T-helper 2 cell (primary cell): ENCODE data around the gene MYO18A.
"Not testable (repeated sequence)": the region's sequence is repeated elsewhere in the genome, so short reads cannot be mapped to it uniquely, and the experiment has no call there.

ENCODE experiments used
- DNase-seq, 5 experiments: peaks; one replicate each; pipeline versions ENCODE4 v3.0.0 to v3.0.0-alpha.2; 2012 to 2022

Gene MYO18A

GRCh38 chr17:29195465-29196081 lies 15.4 kb upstream of the MYO18A start:
- no peak for DNase-seq

GRCh38 chr17:29194669-29195068 lies 14.5 kb upstream of the MYO18A start:
- no peak for DNase-seq

DNA sequence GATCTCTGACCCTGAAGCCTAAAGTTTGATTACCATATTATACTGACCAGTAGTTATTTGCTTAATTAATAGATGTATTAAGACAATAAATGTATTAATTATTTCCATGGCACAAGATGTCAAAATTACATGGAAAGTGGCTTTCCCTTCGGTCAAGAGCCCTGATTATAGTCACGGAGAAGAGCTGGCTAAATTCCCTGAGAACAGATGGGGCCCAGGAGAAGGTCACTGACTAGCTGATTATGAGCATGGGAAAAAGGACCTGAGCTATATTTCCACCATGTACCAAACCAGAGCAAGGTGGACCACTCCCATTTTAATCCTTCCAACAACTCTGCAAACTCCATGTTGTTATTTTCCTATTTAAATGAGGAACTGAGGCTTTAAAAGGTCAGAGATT lies 12.9 kb upstream of the MYO18A start:
- no peak for DNase-seq

GRCh38 chr17:29190592-29191207 lies 10.5 kb upstream of the MYO18A start:
- DNase-seq: no peak

GRCh38 chr17:29190039-29190438 lies 9.8 kb upstream of the MYO18A start:
- no peak for DNase-seq

GRCh38 chr17:29189355-29189754 lies 9.2 kb upstream of the MYO18A start:
- DNase-seq: no peak

GRCh38 chr17:29181226-29181625 lies 1.0 kb upstream of the MYO18A start:
- no peak for DNase-seq

DNA sequence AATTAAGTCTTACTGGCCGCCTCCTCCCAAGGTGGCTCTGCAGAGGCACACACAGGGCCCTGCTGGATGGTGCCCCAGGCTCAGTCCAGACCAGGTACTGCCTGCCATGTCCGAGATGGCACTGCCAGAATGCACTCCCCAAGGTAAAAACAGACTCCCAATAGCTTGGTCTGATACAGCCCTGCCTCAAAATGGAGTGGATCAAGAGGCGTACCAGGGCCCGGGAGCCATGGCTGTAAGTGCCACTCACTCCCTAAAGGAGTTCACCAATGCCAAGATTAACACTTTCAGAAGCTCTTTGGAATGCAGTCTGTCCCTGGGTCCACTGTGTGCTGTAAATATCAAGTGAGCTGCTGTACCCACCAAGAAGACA lies 576 bp upstream of the MYO18A start:
- DNase-seq: no peak

- DNase-seq: no peak
Measured at GRCh38 chr17:29179232-29180033, 765 bp downstream of the MYO18A start.

GRCh38 chr17:29178750-29179231 lies 1.4 kb downstream of the MYO18A start:
- DNase-seq: no peak

DNA sequence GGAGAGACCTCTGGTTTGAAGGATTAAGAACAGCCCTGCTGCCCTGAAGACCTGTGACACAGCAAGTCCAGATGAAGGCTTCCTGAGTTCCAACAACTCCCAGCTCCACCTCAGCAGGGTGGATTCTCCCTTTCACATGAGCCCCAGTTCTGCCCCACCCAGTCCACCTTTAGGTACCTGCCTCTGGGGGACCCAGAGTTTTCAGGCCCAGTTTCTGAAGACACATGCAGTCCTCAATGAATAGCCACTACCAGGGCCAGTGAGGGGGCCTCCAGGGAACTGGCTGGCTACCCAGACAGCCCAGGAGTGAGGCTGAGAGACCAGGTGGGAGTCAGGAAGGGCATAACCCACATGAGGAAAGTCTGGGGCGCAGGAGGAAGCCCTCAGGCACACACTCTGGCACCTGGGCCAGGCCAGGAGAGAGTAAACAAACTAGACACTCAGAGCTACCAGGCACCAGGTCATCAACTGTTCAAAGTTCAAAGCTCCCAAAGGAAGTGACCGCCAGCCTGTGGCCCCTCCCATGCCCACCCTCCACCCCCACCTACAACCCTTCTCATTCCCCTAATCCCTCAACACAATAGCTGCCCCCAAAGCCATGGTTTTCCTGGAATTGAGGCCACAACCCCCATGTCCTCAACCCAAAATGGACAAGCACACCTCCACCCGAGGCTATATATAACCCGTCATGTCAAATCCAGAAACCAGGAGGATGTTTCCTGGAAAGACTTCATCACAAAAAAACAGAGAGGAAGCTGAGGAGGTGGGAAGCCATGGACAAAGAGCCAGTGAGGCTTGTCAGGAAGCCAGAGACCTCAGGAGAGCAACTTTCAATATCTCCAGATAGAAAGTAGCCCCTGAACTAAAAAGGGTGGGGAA lies 2.1 kb downstream of the MYO18A start:
- DNase-seq: no peak

GRCh38 chr17:29177541-29177870 lies 2.7 kb downstream of the MYO18A start:
- no peak for DNase-seq

DNA sequence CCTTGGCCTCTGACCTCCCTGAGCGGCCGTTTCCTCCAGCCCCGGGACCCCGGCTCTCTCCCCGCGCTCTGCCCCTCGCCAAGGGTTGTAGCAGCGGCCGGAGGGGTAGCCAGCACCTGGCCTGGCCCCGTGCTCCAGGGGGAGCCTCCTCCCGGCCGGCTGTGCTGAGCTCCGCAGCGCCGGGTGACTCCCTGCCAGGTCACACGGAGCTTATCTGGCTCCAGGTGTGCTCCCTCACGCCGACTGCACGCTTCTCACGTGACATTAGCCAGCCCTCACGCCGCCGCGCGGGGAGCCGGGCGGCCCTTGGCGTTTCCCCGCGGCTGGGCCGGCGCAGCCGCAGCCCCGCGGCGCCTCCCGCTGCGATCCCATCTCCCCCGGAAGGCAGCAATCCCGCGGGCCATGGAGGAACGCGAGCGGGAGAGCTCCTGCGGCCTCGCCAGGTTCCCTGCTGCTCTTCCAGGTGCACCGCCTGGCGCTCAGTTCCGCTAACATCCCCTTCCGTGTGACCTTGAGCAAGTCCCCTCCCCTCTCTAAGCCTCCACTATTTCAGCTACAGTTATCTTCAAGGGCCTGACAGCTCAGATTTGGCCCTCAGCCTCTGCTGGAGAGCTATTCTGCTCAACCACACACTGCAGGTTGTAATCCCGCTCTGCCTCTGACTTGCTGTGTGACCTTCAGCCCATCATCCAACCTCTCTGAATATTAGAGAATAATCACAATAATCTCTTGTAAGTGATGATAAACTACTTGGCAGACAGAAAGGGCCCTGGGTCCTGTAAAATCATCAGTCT lies 3.4 kb downstream of the MYO18A start:
- DNase-seq: peak; percentile 29 to 75 (median 44)

GRCh38 chr17:29175349-29175748 lies 4.8 kb downstream of the MYO18A start:
- DNase-seq: no peak

DNA sequence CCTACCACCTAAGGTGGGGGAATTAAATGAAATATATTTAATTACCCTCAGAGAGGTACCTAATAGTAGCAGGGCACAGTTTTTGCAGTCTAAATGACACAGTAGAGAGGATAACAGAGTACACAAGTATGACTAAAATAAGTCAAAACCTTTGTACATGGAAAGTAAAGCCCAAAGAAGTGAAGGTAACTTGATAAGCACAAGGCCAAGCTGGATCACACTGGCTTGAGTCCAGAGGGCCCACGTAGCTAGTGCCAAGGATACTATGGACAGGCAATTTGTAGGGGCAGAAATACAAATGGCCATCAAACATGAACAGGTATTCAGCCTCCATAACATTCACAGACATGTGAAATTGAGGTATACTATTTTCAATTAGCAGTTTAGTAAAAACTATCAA lies 7.6 kb downstream of the MYO18A start:
- no peak for DNase-seq

GRCh38 chr17:29170682-29171081 lies 9.5 kb downstream of the MYO18A start:
- no peak for DNase-seq

GRCh38 chr17:29169806-29170591 lies 10.2 kb downstream of the MYO18A start:
- no peak for DNase-seq

DNA sequence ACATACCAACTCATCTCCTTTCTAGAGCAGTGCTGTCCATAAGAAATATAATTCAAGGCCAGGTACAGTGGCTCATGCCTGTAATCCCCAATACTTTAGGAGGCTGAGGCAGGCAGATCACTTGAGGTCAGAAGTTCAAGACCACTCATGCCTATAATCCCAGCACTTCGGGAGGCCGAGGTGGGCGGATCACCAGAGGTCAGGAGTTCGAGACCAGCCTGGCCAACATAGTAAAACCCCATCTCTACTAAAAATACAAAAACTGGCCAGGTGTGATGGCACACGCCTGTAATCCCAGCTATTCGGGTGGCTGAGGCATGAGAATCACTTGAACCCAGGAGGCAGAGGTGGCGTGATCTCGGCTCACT lies 11.5 kb downstream of the MYO18A start:
- DNase-seq: not testable (repeated sequence)

- DNase-seq: no peak
Measured at GRCh38 chr17:29168079-29168758, 12.0 kb downstream of the MYO18A start.

GRCh38 chr17:29167393-29168078 lies 12.7 kb downstream of the MYO18A start:
- DNase-seq: no peak
